Astrocyte of the hippocampus (primary cell): ENCODE data around the gene CCDC174.

ENCODE experiments used
- DNase-seq: peaks from one replicate; pipeline ENCODE4 v3.0.0; 2011; ENCODE audit warnings: low read depth, low spot score

Gene CCDC174

DNA sequence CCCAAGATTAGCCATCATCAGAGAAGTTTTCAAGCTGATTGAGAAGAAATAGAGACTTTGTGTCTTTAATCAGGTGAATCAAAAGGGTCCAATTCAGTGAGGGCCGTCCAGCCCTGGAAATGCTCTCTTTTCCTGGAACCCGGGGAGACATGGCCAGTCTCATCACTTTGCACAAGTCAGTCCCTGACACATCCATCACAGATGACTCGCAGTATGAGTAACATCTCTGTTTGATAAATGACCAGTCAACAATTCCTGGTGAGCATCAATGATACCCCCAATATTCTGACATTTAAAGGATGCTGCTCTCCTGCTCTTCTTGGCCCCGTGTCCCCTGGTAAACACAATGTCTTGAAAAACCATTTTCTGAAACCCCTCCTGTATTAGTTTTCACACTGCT, 50.1 kb downstream of the CCDC174 start:
- DNase-seq, result no peak

DNA sequence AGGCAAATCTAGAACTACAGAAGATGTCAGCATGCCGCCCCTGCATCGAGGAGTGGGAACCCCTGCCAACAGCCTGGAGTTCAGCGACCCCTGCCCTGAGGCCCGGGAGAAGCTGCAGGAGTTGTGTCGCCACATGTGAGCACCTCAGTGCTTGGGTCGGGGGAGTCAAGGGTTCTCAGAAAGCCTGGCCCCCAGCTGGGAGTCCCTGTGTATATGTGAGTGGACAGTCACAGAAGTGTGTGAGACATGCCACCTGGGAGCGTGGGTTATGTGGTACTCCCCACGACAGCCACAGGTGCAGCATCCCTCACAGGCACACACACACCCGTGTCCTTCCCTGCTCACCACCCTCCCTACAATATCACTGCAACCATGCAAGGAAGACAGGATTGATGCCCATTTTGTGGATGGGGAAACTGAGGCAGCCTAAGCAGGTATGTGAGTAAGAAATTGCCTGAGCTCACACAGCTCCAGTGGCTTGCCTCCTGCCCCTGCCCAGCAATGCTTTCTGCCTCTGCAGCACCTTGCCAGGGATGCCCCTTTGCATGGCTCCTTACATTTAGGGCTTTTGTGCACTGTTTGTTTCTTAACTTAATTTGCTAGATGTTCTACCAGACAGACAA, 51.7 kb downstream of the CCDC174 start:
- DNase-seq, result no peak

DNA sequence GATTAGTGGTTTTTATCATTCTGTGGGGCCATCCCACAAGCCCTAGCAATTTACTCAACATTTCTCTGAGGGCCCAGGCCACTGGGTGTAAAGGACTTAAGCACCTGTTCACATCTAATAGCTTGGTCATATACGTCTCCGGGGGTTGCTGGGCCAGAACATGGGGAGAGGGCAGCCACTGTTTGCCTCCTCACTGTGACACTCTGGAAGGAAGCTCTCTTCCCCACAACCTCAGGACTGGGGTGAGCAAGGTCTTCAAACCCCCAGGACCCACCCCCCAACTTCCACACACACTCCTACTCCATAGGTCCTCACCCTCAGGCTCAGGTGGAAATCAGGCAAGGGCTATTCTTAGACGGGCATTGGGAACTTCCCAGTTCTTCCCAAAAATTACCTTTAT, 52.2 kb downstream of the CCDC174 start:
- DNase-seq, result no peak

DNA sequence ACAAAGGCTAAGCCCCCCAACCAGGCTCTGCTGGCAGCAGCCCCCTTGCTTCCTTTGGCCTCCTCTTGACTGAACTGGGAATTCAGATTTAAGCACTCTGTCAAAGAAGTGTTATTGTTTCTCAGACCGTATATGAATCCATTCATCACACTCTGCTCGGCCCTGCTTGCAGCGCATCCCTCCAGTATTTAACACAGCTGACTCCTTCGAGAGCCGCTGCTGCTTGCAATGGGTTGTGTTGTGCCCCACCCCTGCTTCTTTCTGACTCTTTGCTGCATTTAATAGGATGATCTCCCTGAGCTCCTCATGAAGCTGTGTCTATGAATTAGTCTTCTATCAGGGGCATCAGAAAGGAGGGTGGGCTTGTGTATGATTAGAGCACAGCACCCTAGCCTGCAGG, 54.5 kb downstream of the CCDC174 start:
- DNase-seq, result no peak

DNA sequence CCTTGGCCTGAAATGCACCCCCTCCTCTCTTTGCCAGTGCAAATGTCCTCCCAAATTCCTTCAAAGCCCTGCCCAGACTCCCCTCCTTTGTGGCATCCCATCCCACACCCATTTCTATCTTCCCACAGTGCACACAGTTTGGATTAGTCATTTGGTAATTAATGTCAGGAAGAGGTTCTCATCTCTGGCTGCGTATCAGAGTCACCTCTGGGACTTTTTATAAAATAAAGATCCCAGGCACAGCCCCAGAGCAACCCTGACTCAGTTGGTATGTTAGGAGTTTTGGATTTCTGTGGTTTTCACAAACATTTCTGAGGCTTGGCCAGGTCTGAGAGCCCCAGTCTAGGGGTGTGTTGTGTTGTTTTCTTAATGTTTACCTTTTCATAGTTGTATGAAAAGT, 65.0 kb downstream of the CCDC174 start:
- peak; percentile 56 for DNase-seq

DNA sequence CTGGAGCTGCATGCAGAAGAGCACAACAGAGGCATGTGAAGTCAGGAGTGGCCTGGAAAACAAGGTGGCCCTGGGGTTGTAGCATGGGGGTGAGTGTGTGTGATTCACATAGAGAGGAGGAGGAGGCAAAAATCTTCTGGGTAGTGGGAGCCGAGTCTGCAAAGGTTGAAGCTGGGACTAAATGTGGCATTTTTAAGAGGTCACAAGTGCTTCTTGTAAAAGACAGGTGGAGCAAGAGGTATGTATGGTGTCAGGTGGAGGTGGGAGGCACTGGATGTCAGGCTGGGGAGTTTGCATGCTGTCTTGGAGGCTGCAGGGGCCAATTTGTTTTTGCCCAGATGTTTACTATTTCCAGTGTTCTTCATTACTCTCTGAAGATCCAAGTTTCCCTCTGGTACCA, 65.7 kb downstream of the CCDC174 start:
- no peak for DNase-seq

DNA sequence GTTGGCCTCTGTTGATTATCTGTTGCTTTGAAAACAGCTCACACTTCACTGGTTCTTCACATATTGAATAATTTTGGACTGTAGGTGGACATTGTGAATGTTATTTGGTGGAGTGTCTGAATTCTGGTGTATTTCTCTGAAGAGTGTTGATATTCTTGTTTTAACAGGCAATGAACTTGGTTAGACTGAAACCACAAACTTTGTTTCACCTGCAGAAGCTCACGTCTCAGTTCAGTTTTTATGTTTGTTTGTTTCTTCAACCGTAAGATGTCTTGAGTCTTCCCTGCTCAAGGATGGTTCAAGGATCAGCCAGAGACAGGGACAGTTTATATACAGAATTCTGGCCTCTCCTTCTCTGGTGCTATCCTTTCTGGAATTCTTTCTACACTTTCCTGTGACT, 67.0 kb downstream of the CCDC174 start:
- DNase-seq, result no peak

DNA sequence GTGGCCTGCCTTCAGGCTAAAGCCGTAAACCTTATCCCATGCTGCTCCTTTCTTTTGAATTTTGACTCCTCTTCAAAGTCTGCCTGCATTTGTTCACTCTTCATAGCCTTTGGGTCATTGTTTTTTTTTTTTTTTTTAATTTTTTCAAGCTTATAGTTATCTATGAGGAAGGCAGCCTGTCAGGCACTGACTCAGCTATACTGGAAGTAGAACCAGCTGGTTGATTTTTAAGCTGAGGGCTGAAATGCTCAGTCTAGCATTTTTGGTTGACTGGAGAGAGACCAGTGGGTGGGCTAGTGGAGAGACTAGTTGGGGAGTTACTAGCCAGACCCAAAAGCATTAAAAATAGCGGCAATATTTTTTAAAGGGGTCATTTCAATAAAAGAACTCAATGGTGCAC, 67.4 kb downstream of the CCDC174 start:
- no peak for DNase-seq

DNA sequence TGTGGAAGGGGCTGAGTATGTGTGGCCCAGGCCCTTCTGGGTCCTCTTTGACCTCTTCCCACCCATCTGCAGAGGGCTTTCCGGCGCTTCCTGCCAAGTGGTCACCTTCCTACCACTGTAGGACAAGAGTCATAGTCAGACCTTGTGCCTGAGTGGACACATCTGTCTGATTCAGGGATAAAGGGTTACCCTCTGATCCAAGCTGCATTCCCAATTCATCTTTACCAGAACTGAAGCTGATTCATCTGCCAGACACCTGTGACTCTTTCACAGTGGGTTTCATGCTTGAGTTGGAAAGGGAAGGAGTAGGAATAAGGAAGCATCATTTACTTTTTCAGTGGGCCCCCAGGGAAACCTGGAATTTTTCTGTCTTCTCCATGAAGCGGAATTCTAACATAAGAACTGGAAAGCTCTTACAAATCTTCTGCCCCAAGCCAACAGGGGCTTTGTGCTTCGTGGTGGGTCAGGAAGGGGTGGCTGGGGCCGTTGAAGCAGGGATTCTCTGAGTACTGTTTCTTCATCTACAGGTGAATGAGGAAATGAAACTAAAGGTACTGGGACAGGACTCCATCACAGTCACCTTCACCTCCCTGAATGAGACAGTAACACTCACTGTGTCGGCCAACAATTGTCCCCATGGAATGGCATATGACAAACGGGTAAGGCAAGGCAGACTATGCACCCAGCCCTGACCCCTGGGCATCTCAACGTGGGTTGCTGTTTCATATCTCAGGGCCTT, 69.7 kb downstream of the CCDC174 start:
- no peak for DNase-seq
